MM.1S (cell line): ENCODE data around the gene PATJ.

ENCODE experiments used
- CTCF ChIP-seq: fragments of 300-600 bp; sonication (generic); IDR thresholded peaks from 2 replicates; pipeline ENCODE4 v1.5.1; 2016; ENCODE audit warnings: antibody characterized with exemption, low read length, mixed read lengths
- EZH2 ChIP-seq: fragments of 300-600 bp; sonication (generic); optimal IDR thresholded peaks from 2 replicates; pipeline ENCODE3; 2017; ENCODE audit warnings: low read depth, mild to moderate bottlenecking, antibody characterized with exemption, low read length, mixed read lengths
- EZH2phosphoT487 ChIP-seq: fragments of 300-600 bp; sonication (generic); IDR thresholded peaks from 2 replicates; pipeline ENCODE4 v1.6.1; 2018; ENCODE audit warnings: antibody characterized with exemption, low read length

DNA sequence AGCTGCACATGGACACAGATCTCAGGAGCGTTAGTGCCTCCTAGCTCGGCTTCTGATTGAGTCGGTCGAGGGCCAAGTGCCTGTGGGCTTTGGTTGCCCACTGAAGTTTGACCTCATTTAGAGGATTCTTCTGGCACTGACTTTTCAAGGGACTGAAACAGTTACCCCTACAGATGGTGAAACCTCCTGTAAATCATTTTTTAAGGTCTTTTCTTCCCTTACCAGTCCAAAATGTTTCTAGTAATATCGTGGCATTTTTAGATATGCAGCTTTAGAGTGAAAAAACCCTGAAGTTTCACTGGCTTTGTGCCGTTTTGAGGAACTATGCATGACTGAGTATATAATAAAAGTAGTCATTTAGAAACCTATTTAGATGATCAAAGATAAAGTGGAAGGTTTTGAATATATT, 417.7 kb downstream of the PATJ start:
- TF ChIP-seq CTCF, result no peak
- no peak for TF ChIP-seq EZH2
- no peak for TF ChIP-seq EZH2phosphoT487
